Measurements from ENCODE around the gene POMP. TPM values are rescaled to one million over a fixed set of nuclear protein-coding genes. Genes with fewer than 3 reads are reported as not detected.

The POMP gene
- total RNA-seq, 2 donors from 2014 or later: 88.2 to 93.7 TPM

DNA sequence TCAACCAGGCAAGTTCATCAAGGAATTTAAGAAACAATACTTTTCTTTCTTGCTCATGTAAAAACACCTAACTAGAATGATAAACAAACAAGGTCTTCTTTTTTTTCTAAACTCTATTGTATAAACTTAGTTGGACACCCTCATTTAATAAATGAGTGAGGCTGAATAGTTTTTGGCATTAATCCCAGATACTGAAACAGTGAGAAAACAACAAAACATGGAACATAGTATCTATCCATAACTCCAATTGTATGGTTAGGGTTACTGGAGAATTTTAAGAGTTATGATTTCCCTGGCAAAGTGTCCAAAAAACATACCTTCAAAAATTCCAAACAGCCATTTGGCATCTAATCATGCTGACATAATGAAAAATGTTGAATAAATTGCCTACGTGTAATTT lies 5.8 kb upstream of the POMP start:
- no peak for DNase-seq (ENCODE audit: low spot score)
- peaks cover 0 to 22% of the 10 kb centered on the region in 2 donors for H3K4me1 ChIP-seq
- H3K36me3 ChIP-seq: no peaks in the 10 kb centered on the region
- no peaks in the 10 kb centered on the region for H3K9me3 ChIP-seq
- no peak overlapping the region for H3K4me3 ChIP-seq
- H3K27ac ChIP-seq: no peak overlapping the region
- TF ChIP-seq, protein P1, sequence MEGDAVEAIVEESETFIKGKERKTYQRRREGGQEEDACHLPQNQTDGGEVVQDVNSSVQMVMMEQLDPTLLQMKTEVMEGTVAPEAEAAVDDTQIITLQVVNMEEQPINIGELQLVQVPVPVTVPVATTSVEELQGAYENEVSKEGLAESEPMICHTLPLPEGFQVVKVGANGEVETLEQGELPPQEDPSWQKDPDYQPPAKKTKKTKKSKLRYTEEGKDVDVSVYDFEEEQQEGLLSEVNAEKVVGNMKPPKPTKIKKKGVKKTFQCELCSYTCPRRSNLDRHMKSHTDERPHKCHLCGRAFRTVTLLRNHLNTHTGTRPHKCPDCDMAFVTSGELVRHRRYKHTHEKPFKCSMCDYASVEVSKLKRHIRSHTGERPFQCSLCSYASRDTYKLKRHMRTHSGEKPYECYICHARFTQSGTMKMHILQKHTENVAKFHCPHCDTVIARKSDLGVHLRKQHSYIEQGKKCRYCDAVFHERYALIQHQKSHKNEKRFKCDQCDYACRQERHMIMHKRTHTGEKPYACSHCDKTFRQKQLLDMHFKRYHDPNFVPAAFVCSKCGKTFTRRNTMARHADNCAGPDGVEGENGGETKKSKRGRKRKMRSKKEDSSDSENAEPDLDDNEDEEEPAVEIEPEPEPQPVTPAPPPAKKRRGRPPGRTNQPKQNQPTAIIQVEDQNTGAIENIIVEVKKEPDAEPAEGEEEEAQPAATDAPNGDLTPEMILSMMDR (IDR thresholded peaks at IDR 0.05): no peak
- no peaks in the 10 kb centered on the region for H3K27me3 ChIP-seq

DNA sequence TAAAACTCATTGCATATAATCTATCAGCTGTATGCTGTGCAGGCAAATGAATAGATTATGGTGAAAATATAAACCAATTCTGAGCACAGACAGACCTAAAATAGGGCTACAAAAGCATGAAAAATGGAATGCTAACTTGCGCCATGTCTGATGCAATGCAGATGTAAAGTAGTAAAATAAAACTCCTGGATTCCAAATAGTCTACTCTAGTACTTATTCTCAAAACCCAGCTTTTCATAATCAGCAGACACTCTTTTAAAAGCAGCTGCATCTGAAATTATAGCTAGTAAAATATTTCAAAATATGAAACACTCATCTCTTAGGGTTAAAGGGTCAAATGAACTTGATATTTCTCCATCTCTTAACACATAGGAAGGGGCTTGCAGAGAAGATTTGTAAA lies 4.7 kb upstream of the POMP start:
- no peak for DNase-seq (ENCODE audit: low spot score)
- Histone ChIP-seq H3K27me3 (no peaks in the 10 kb centered on the region), H3K9me3 (no peaks in the 10 kb centered on the region), H3K36me3 (no peaks in the 10 kb centered on the region), H3K4me3 (no peak overlapping the region), H3K4me1 (peaks cover 0 to 22% of the 10 kb centered on the region in 2 donors), H3K27ac (no peak overlapping the region)
- TF ChIP-seq, protein P1 (IDR thresholded peaks at IDR 0.05): no peak

DNA sequence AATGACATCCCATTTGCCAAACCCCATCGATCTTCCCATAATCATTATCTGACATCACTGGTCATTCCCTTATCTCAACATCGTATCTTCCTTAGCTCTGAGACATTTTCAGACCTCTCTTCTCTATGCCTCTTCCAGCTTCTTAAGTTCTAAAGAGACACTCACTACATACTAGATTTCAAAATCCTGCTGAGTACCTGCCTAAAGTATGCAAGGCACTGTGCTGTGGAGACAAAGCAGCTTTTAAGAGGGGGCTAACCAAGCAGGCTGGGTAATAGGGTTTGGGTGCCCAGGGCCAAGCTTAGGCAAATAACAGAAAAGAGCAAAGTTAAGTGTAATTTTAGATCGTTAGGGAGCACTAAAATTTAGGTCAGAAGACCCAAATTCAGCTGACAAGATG lies 3.4 kb upstream of the POMP start:
- DNase-seq (ENCODE audit: low spot score): no peak
- Histone ChIP-seq H3K36me3 (no peaks in the 10 kb centered on the region), H3K4me1 (peaks cover 0 to 33% of the 10 kb centered on the region in 2 donors), H3K27ac (no peak overlapping the region), H3K27me3 (no peaks in the 10 kb centered on the region), H3K4me3 (no peak overlapping the region), H3K9me3 (no peaks in the 10 kb centered on the region)
- TF ChIP-seq, protein P1 (IDR thresholded peaks at IDR 0.05): no peak

DNA sequence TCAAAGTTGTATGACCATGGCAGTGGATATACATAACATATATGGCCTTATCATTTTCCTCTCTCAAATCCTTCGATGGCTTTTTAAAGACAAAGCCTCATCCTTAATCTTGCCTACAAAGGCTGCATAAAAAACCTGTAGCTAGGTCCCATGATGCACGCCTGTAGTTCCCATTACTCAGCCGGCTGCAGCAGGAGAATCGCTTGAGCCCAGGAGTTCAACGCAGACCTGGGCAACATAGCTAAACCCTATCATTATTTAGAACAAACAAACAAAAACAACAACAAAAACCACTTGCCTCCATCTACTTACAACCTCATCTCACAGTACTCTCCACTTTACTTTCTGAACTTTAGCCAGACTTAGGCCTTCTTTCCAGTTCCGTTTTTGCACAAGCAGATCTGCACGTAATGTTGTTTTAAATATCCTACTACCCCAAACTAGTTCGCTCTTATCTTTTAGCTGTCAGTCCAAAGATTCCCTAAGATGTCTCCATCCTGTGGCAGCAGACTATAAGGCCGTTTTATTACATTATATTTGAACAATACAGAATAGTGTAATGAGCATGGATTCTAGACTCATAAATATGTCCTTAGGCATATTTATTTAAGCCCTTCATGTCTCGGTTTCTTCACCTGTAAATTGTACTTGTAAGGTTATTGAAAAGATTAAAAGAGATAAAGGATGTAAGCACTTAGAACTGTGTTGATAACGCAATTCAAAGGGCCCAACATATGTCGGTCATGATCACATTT lies 969 bp upstream of the POMP start:
- DNase-seq (ENCODE audit: low spot score): no peak
- TF ChIP-seq, protein P1 (IDR thresholded peaks at IDR 0.05): peak in 1 of 2 donors; percentile 21
- Histone ChIP-seq H3K27me3 (no peaks in the 10 kb centered on the region), H3K9me3 (no peaks in the 10 kb centered on the region), H3K4me3 (peak overlapping the region; percentile 75 to 90), H3K36me3 (peaks cover 11% of the 10 kb centered on the region), H3K27ac (peak overlapping the region; percentile 90 to 98), H3K4me1 (peaks cover 0 to 50% of the 10 kb centered on the region in 2 donors)

DNA sequence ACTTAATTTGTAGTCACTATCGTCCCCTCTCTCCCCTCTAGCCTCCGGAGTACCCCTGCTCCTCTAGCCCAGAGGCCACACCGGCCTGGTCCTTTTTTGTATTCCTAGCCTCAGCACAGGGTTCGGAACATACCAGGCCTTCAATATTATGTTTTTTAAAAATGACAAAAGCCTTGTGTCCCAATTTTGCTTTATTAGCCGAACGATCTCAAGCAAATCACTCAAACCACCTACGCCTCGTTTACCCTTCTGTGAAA lies 463 bp upstream of the POMP start:
- DNase-seq (ENCODE audit: low spot score): no peak
- Histone ChIP-seq H3K36me3 (peaks cover 16% of the 10 kb centered on the region), H3K27me3 (no peaks in the 10 kb centered on the region), H3K9me3 (no peaks in the 10 kb centered on the region), H3K27ac (peak overlapping the region; percentile 90 to 98), H3K4me3 (peak overlapping the region; percentile 75 to 90), H3K4me1 (peaks cover 0 to 50% of the 10 kb centered on the region in 2 donors)
- TF ChIP-seq, protein P1 (IDR thresholded peaks at IDR 0.05): no peak

DNA sequence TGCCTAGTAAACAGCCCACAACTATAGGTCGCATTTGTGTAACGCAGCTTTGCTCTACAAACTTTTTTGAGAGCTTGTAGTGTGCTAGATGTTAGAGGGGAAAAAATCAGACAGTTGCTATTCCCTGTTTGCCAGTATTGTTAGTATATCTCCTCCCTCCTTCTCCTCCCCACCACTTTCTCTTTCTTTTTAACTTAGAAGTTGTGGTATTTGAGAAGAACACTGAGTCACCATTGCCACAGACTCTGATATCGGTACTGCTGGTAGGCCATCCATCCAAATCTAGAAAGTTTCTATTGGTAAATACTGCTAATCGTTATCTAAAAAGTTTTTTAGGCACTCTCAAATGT lies 666 bp downstream of the POMP start:
- TF ChIP-seq, protein P1 (IDR thresholded peaks at IDR 0.05): no peak
- Histone ChIP-seq H3K4me1 (peaks cover 0 to 50% of the 10 kb centered on the region in 2 donors), H3K27ac (peak overlapping the region; percentile 90 to 98), H3K4me3 (peak overlapping the region; percentile 75 to 90), H3K9me3 (no peaks in the 10 kb centered on the region), H3K36me3 (peaks cover 27% of the 10 kb centered on the region), H3K27me3 (no peaks in the 10 kb centered on the region)
- DNase-seq (ENCODE audit: low spot score): no peak

Data from right atrium auricular region (tissue), 2 donors.